Measurements from ENCODE around the gene TFCP2L1.

- no peak for TF ChIP-seq CTCF (IDR thresholded peaks at IDR 0.05; ENCODE audit: insufficient read depth, low read depth, low read length)
- no peak for TF ChIP-seq EZH2 (IDR thresholded peaks at IDR 0.05; ENCODE audit: insufficient read depth, low read length)
Measured at GRCh38 chr2:121263996-121264715, 20.8 kb downstream of the TFCP2L1 start.
